K562 (cell line): Measurements from ENCODE around the gene PPP4C. TPM values are rescaled to one million over a fixed set of nuclear protein-coding genes. Genes with fewer than 3 reads are reported as not detected.
A peak's percentile ranks its signal among the peaks of the same experiment; 100 is the strongest.

ENCODE experiments used
- ATAC-seq: fragments of 200-7000 bp; cut with Tn5 transposase; 3 replicates; pipeline ENCODE4 v1.9.1; 2020; ENCODE audit warnings: moderate library complexity
- BruUV-seq: library from RNA; stranded (reverse); fragments of 400-500 nt; replicated peaks from 2 replicates; lab custom pipeline; 2021; lab: Mats Ljungman, UMichigan
- CTCF ChIA-PET: fragments of 300-600 bp; formaldehyde crosslinking; extraction: SDS; loops from one replicate; lab custom pipeline; 2021; ENCODE audit warnings: low intra/inter-chr PET ratio; lab: Yijun Ruan, JAX
- POLR2A ChIA-PET: fragments of 300-600, 350-650 bp; sonication (Branson Sonifier 250); formaldehyde crosslinking; extraction: SDS; loops from one replicate; lab custom pipeline; 2021; ENCODE audit warnings: antibody characterized with exemption, inconsistent platforms; lab: Yijun Ruan, JAX
- DNase-seq, 4 experiments: peaks; one replicate each; pipeline versions ENCODE4 v3.0.0 to v3.0.0-alpha.2; 2011 to 2018; ENCODE audit warnings: low spot score in 3 of 4, mixed read lengths in 3 of 4; ENCODE audit errors: extremely low read depth in 1 of 4
- FAIRE-seq: peaks from 2 replicates; lab custom pipeline; 2011; peaks lifted over from hg19 to GRCh38; lab: Jason Lieb, UNC
- H2AFZ ChIP-seq: 2 replicates; pipeline ENCODE4 v1.6.0; 2011; ENCODE audit warnings: low read depth, low read length, control low read depth, inconsistent platforms
- H3K27ac ChIP-seq: fragments of 200-600 bp; 3 replicates; pipeline ENCODE4 v1.8.0; 2011; ENCODE audit warnings: low read depth, mild to moderate bottlenecking, control low read depth, inconsistent platforms, low read length, moderate library complexity, mixed read lengths; ENCODE audit errors: extremely low read depth
- H3K27me3 ChIP-seq, 2 experiments: fragments of 300-600 bp in 1 of 2; 2 replicates in 1 of 2; 3 replicates in 1 of 2; pipeline versions ENCODE4 v1.6.0 to v1.8.0; 2011; ENCODE audit warnings: inconsistent platforms in 2 of 2, low read length in 2 of 2, mild to moderate bottlenecking in 1 of 2, mixed read lengths in 1 of 2, moderate library complexity in 1 of 2; ENCODE audit not compliant: control insufficient read depth in 2 of 2, insufficient read depth in 2 of 2
- H3K36me3 ChIP-seq: fragments of 300-600 bp; 3 replicates; pipeline ENCODE4 v1.8.0; 2011; ENCODE audit warnings: mild to moderate bottlenecking, low read length, inconsistent platforms; ENCODE audit not compliant: control insufficient read depth, insufficient read depth
- H3K4me1 ChIP-seq, 2 experiments: fragments of 200-600 bp in 1 of 2; replicated peaks in 1 of 2; 2 replicates in 1 of 2; 3 replicates in 1 of 2; pipeline versions ENCODE4 v1.5.1 to v1.8.0; 2011; ENCODE audit warnings: inconsistent platforms in 2 of 2, low read length in 2 of 2, mild to moderate bottlenecking in 1 of 2, mixed read lengths in 1 of 2, moderate library complexity in 1 of 2; ENCODE audit not compliant: control insufficient read depth in 2 of 2, insufficient read depth in 2 of 2
- H3K4me2 ChIP-seq: 2 replicates; pipeline ENCODE4 v1.6.1; 2011; ENCODE audit warnings: low read length, control low read depth, inconsistent platforms, mixed read lengths; ENCODE audit not compliant: insufficient read depth
- H3K4me3 ChIP-seq: fragments of 200-600 bp; sonication (generic), shearing (Covaris generic); 2 replicates; pipeline ENCODE4 v1.5.1; 2016; ENCODE audit warnings: control low read depth, inconsistent platforms
- H3K79me2 ChIP-seq: fragments of 200-600 bp; 3 replicates; pipeline ENCODE4 v1.8.0; 2011; ENCODE audit warnings: low read length, inconsistent platforms; ENCODE audit not compliant: control insufficient read depth, insufficient read depth
- H3K9ac ChIP-seq, 2 experiments: 2 replicates each; pipeline versions ENCODE4 v1.6.0 to v1.6.1; 2011; ENCODE audit warnings: low read depth in 2 of 2, low read length in 2 of 2, control low read depth in 1 of 2, inconsistent platforms in 1 of 2, mild to moderate bottlenecking in 1 of 2, mixed read lengths in 1 of 2; ENCODE audit not compliant: insufficient read depth in 1 of 2
- H3K9me1 ChIP-seq: one replicate; pipeline ENCODE4 v1.6.0; 2011; ENCODE audit warnings: inconsistent platforms, mild to moderate bottlenecking, low read length, moderate library complexity; ENCODE audit not compliant: control insufficient read depth, insufficient read depth
- H3K9me3 ChIP-seq: replicated peaks from 2 replicates; pipeline ENCODE4 v1.5.1; 2011; ENCODE audit warnings: low read depth, low read length, inconsistent platforms; ENCODE audit not compliant: control insufficient read depth, insufficient read depth
- H4K20me1 ChIP-seq: replicated peaks from 2 replicates; pipeline ENCODE4 v1.6.1; 2011; ENCODE audit warnings: low read length, inconsistent platforms, mixed read lengths; ENCODE audit not compliant: control insufficient read depth, insufficient read depth
- BHLHE40 ChIP-seq: IDR thresholded peaks from 2 replicates; pipeline ENCODE4 v1.6.1; 2011; ENCODE audit warnings: low read length, improper control_type of control experiment
- NR2C1 ChIP-seq, 2 experiments: fragments of 450-650 bp; IDR thresholded peaks; 2 replicates each; pipeline ENCODE4 v1.6.1; 2017; ENCODE audit warnings: mild to moderate bottlenecking in 2 of 2, antibody characterized with exemption in 1 of 2, inconsistent platforms in 1 of 2, missing compliant biosample characterization in 1 of 2, missing genetic modification characterization in 1 of 2
- RBFOX2 ChIP-seq: fragments of 200-400 bp; formaldehyde crosslinking; IDR thresholded peaks from 2 replicates; pipeline ENCODE4 v1.6.1; 2017; ENCODE audit warnings: low read depth, mild to moderate bottlenecking, low read length, moderate library complexity
- STAT5B ChIP-seq: fragments of 250-450 bp; sonication (Bioruptor Pico); IDR thresholded peaks from 2 replicates; pipeline ENCODE4 v1.8.0; 2021; ENCODE audit warnings: mild to moderate bottlenecking, inconsistent platforms
- WGBS: fragments of 100-300 bp; shearing (Covaris generic); methylation state at CpG from one replicate; pipeline ENCODE4 v1.1.6; 2016; ENCODE audit warnings: low coverage, mixed read lengths; ENCODE audit not compliant: insufficient coverage; ENCODE audit errors: missing lambda C conversion rate; 5-methylcytosine and 5-hydroxymethylcytosine counted together
- in situ Hi-C: fragments of 300-500 bp; cut with MboI; formaldehyde crosslinking; loops from 4 replicates; pipeline ENCODE4 v1.15.0; 2018; ENCODE audit warnings: inconsistent platforms, mixed read lengths
- intact Hi-C: fragments of 100-400 bp; cut with micrococcal nuclease; formaldehyde crosslinking; loops from 2 replicates; pipeline ENCODE4 v1.14.2; 2022
- polyA plus RNA-seq, 8 experiments: library from polyadenylated mRNA; depleted of rRNA in 4 of 8; stranded (reverse) in 5 of 8; unstranded in 3 of 8; fragments of >200 nt; fragmentation: Nextera tagmentation in 2 of 8; fragmentation: Illumina TruSeq in 1 of 8; extraction: Ambion mirVana in 2 of 8; extraction: Trizol in 1 of 8; gene quantifications; 2 replicates each; pipeline versions ENCODE4 v1.2.1 to v1.2.3, GENCODE V29; 2011 to 2014; ENCODE audit warnings: inconsistent platforms in 1 of 8, missing spikeins in 1 of 8
- total RNA-seq, 7 experiments: library from RNA; depleted of rRNA in 6 of 7; stranded (reverse); fragments of >200 nt in 6 of 7; fragmentation: Illumina TruSeq in 2 of 7; extraction: Trizol in 2 of 7; gene quantifications; 2 replicates each; pipeline versions ENCODE4 v1.2.1 to v1.2.3, GENCODE V29; 2011 to 2021; ENCODE audit warnings: low replicate concordance in 1 of 7

PPP4C gene
- total and polyA plus RNA-seq, 9 of the 15 experiments (the other 6 are each of a cell fraction or from before 2014, with no cell fraction given): 3.5 to 183 (median 131) TPM

- ATAC-seq (no peak), DNase-seq (no peak), FAIRE-seq (no peak)
- H2AFZ ChIP-seq: no peak overlapping the region
- H3K4me2 ChIP-seq: no peak overlapping the region
- H3K36me3 ChIP-seq: peaks cover 16% of the 10 kb centered on the region; the same call in 1 of the 3 replicates
- H3K4me1 ChIP-seq: peaks cover 13 to 34% of the 10 kb centered on the region in 2 experiments; a peak in 4 of 5 replicates
- H4K20me1 ChIP-seq: no peaks in the 10 kb centered on the region
- no peaks in the 10 kb centered on the region for H3K27me3 ChIP-seq
- ChIA-PET POLR2A (interaction anchor here (0.5 to 1.1 kb wide), 4 partner anchors 12 to 72 kb away, joined by 3 to 4 read pairs (median 3); no protein-coding TSS in a partner anchor), CTCF (no interaction called here)
- 0 out of 4 replicates have a peak overlapping the region, but pooled peaks of 1 of the 2 experiments have one; percentile 32 for H3K9ac ChIP-seq
- H3K9me1 ChIP-seq: peaks cover 6% of the 10 kb centered on the region
- intact Hi-C loops: no loop called here
- in situ Hi-C loops: no loop called here
- BruUV-seq: no TSS peak
- H3K27ac ChIP-seq: no peak overlapping the region
- TF ChIP-seq BHLHE40 (no peak), NR2C1 (IDR thresholded peaks at IDR 0.05) (peak; percentile 54; the same call in 1 of the 2 replicates), NR2C1 (tag; IDR thresholded peaks at IDR 0.05) (peak; percentile 63)
- H3K9me3 ChIP-seq: no peaks in the 10 kb centered on the region
- no peaks in the 10 kb centered on the region for H3K79me2 ChIP-seq
- H3K4me3 ChIP-seq: no peak overlapping the region
- WGBS: 81% methylated on average over 15 of the region's 16 CpGs
These were observed 40.8 kb downstream of the PPP4C start for GRCh38 chr16:30116291-30117207.

DNA sequence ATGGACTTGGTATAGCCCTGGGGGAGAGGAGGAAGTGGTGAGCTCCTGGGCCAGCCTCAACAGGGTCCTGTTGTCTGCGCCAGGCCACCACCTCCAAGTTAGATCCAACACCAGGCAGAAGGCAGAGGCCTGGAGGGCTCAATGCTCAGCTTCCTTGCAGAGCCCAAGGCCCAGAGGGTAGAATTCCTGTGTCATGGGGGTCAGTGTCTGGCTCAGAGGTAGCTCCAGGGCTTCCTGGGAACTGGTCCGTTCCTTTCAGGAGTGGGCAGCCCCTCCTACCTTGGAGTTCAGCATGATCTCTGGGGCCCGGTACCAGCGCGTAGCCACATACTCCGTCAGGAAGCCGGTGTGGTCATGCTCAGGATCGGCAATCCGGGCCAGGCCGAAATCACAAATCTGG lies 42.0 kb downstream of the PPP4C start:
- in situ Hi-C loops: no loop called here
- Histone ChIP-seq H3K79me2 (peaks cover 3% of the 10 kb centered on the region; the same call in 1 of the 3 replicates), H2AFZ (no peak overlapping the region), H3K36me3 (peaks cover 13% of the 10 kb centered on the region; the same call in 1 of the 3 replicates), H3K4me3 (no peak overlapping the region), H3K4me2 (no peak overlapping the region), H3K27ac (no peak overlapping the region), H4K20me1 (no peaks in the 10 kb centered on the region), H3K4me1 (peaks cover 11 to 36% of the 10 kb centered on the region in 2 experiments; a peak in 4 of 5 replicates), H3K9ac (peak overlapping the region in 1 of 2 experiments; percentile 55; a peak in 1 of 4 replicates), H3K27me3 (no peaks in the 10 kb centered on the region), H3K9me1 (peaks cover 3% of the 10 kb centered on the region), H3K9me3 (no peaks in the 10 kb centered on the region)
- ChIA-PET POLR2A (interaction anchor here (0.6 to 1.1 kb wide), 2 partner anchors 58 to 542 kb away, joined by 3 read pairs; no protein-coding TSS in a partner anchor), CTCF (no interaction called here)
- WGBS: 99% methylated on average over 10 of the region's 10 CpGs
- ATAC-seq (no peak), FAIRE-seq (no peak), DNase-seq (no peak)
- BruUV-seq: no TSS peak
- TF ChIP-seq STAT5B (no peak), RBFOX2 (peak; percentile 45; the same call in 1 of the 2 replicates)
- intact Hi-C loops: no loop called here
